GM11168 (cell line): Measurements from ENCODE around the gene SSC4D.

Source experiments
- in situ Hi-C: fragments of 300-500 bp; cut with MboI; formaldehyde crosslinking; loops from one replicate; pipeline ENCODE4 v1.12.0; 2022; ENCODE audit warnings: low sequenced_read_pairs; ENCODE audit not compliant: unreplicated experiment

SSC4D gene

GRCh38 chr7:76357475-76358010 is 52.0 kb downstream of the SSC4D start:
- in situ Hi-C loops: no loop called here

- in situ Hi-C loops: no loop called here
These were observed 52.7 kb downstream of the SSC4D start for GRCh38 chr7:76356823-76357222.

GRCh38 chr7:76356115-76356514 is 53.4 kb downstream of the SSC4D start:
- in situ Hi-C loops: no loop called here

- in situ Hi-C loops: no loop called here
These were observed 54.3 kb downstream of the SSC4D start for GRCh38 chr7:76354981-76355730.

GRCh38 chr7:76354516-76354915 is 55.0 kb downstream of the SSC4D start:
- in situ Hi-C loops: no loop called here

GRCh38 chr7:76353744-76354143 is 55.8 kb downstream of the SSC4D start:
- in situ Hi-C loops: no loop called here

GRCh38 chr7:76352193-76352592 is 57.3 kb downstream of the SSC4D start:
- in situ Hi-C loops: no loop called here

- in situ Hi-C loops: no loop called here
These were observed 58.1 kb downstream of the SSC4D start for GRCh38 chr7:76351372-76351771.

GRCh38 chr7:76349313-76349885 is 60.1 kb downstream of the SSC4D start:
- in situ Hi-C loops: no loop called here

GRCh38 chr7:76347710-76348109 is 61.8 kb downstream of the SSC4D start:
- in situ Hi-C loops: no loop called here

- in situ Hi-C loops: no loop called here
These were observed 62.7 kb downstream of the SSC4D start for GRCh38 chr7:76346778-76347177.

- in situ Hi-C loops: no loop called here
These were observed 63.4 kb downstream of the SSC4D start for GRCh38 chr7:76346097-76346496.

- in situ Hi-C loops: no loop called here
These were observed 65.6 kb downstream of the SSC4D start for GRCh38 chr7:76343931-76344321.

GRCh38 chr7:76343294-76343930 is 66.1 kb downstream of the SSC4D start:
- in situ Hi-C loops: no loop called here

GRCh38 chr7:76342222-76342621 is 67.3 kb downstream of the SSC4D start:
- in situ Hi-C loops: no loop called here

- in situ Hi-C loops: no loop called here
These were observed 68.8 kb downstream of the SSC4D start for GRCh38 chr7:76340617-76341131.
